Thymus (tissue), 11 donors: ENCODE measurements around the gene PRLH. TPM values are rescaled to one million over a fixed set of nuclear protein-coding genes. Genes with fewer than 3 reads are reported as not detected.

Source experiments
- DNase-seq, 9 donors: peaks; one replicate each; pipeline ENCODE4 v3.0.0-alpha.2; 2013; ENCODE audit warnings: low spot score in 9 of 9, low read depth in 6 of 9, missing footprints in 1 of 9
- H3K27ac ChIP-seq, 2 donors: one replicate each; pipeline ENCODE4 v1.5.1; 2013; ENCODE audit warnings: control low read depth in 1 of 2, low read depth in 1 of 2, low read length in 1 of 2, mild to moderate bottlenecking in 1 of 2, moderate library complexity in 1 of 2
- H3K27me3 ChIP-seq, 2 donors: one replicate each; pipeline ENCODE4 v1.5.1; 2013; ENCODE audit warnings: low read length in 1 of 2; ENCODE audit not compliant: control insufficient read depth in 2 of 2, insufficient read depth in 1 of 2
- H3K36me3 ChIP-seq, 2 donors: one replicate each; pipeline ENCODE4 v1.5.1; 2013; ENCODE audit warnings: low read length in 1 of 2, mild to moderate bottlenecking in 1 of 2, moderate library complexity in 1 of 2; ENCODE audit not compliant: control insufficient read depth in 2 of 2, insufficient read depth in 2 of 2
- H3K4me1 ChIP-seq, 2 donors: one replicate each; pipeline ENCODE4 v1.5.1; 2013; ENCODE audit warnings: low read length in 2 of 2; ENCODE audit not compliant: control insufficient read depth in 2 of 2, insufficient read depth in 2 of 2
- H3K4me3 ChIP-seq, 2 donors: one replicate each; pipeline ENCODE4 v1.5.1; 2013; ENCODE audit warnings: low read length in 2 of 2, control low read depth in 1 of 2, mild to moderate bottlenecking in 1 of 2
- H3K9me3 ChIP-seq, 2 donors: one replicate each; pipeline ENCODE4 v1.5.1; 2013; ENCODE audit warnings: low read length in 1 of 2, mild to moderate bottlenecking in 1 of 2; ENCODE audit not compliant: control insufficient read depth in 2 of 2, insufficient read depth in 1 of 2
- WGBS: extraction: QIAGEN DNeasy Blood & Tissue Kit; methylation state at CpG from one replicate; pipeline ENCODE4 v1.1.7; 2013; 5-methylcytosine and 5-hydroxymethylcytosine counted together
- polyA plus RNA-seq: library from polyadenylated mRNA; stranded (reverse); fragments of 200-250 nt; gene quantifications from one replicate; pipeline ENCODE4 v1.2.3, GENCODE V29; 2013
- total RNA-seq: library from RNA; stranded (reverse); fragments of 120-200 nt; gene quantifications from one replicate; pipeline ENCODE4 v1.2.4, GENCODE V29; 2013
- donor health status: healthy.

Gene PRLH
- total and polyA plus RNA-seq, 2 donors = not detected

- Histone ChIP-seq H3K27ac (no peak overlapping the region), H3K4me1 (peaks cover 0 to 4% of the 10 kb centered on the region in 2 donors), H3K27me3 (peaks cover 0 to 16% of the 10 kb centered on the region in 2 donors), H3K9me3 (no peaks in the 10 kb centered on the region), H3K36me3 (no peaks in the 10 kb centered on the region), H3K4me3 (no peak overlapping the region)
- DNase-seq = no peak
- WGBS = 93% methylated on average over 16 of the region's 16 CpGs
Observed at GRCh38 chr2:237567276-237568029, 1.1 kb downstream of the PRLH start.

GRCh38 chr2:237568121-237568660, 1.8 kb downstream of the PRLH start:
- no peak overlapping the region for H3K27ac ChIP-seq
- no peak for DNase-seq
- peaks cover 0 to 16% of the 10 kb centered on the region in 2 donors for H3K27me3 ChIP-seq
- peaks cover 0 to 4% of the 10 kb centered on the region in 2 donors for H3K4me1 ChIP-seq
- 86% methylated on average over 9 of the region's 9 CpGs for WGBS
- no peaks in the 10 kb centered on the region for H3K36me3 ChIP-seq
- H3K9me3 ChIP-seq = no peaks in the 10 kb centered on the region
- H3K4me3 ChIP-seq = no peak overlapping the region

GRCh38 chr2:237569041-237569440, 2.7 kb downstream of the PRLH start:
- no peak for DNase-seq
- Histone ChIP-seq H3K27ac (no peak overlapping the region), H3K4me3 (no peak overlapping the region), H3K36me3 (no peaks in the 10 kb centered on the region), H3K27me3 (peaks cover 0 to 10% of the 10 kb centered on the region in 2 donors), H3K9me3 (no peaks in the 10 kb centered on the region), H3K4me1 (peaks cover 0 to 4% of the 10 kb centered on the region in 2 donors)
- 94% methylated on average over 5 of the region's 5 CpGs for WGBS

- peaks cover 0 to 6% of the 10 kb centered on the region in 2 donors for H3K27me3 ChIP-seq
- no peak overlapping the region for H3K4me3 ChIP-seq
- H3K9me3 ChIP-seq = no peaks in the 10 kb centered on the region
- 98% methylated on average over 3 of the region's 3 CpGs for WGBS
- DNase-seq = no peak
- no peak overlapping the region for H3K27ac ChIP-seq
- peaks cover 0 to 4% of the 10 kb centered on the region in 2 donors for H3K4me1 ChIP-seq
- H3K36me3 ChIP-seq = no peaks in the 10 kb centered on the region
Observed at GRCh38 chr2:237569896-237570295, 3.5 kb downstream of the PRLH start.

- DNase-seq = no peak
- Histone ChIP-seq H3K27ac (no peak overlapping the region), H3K27me3 (peaks cover 0 to 6% of the 10 kb centered on the region in 2 donors), H3K9me3 (no peaks in the 10 kb centered on the region), H3K4me1 (peaks cover 0 to 4% of the 10 kb centered on the region in 2 donors), H3K4me3 (no peak overlapping the region), H3K36me3 (no peaks in the 10 kb centered on the region)
- 93% methylated on average over 9 of the region's 9 CpGs for WGBS
Observed at GRCh38 chr2:237570776-237571335, 4.5 kb downstream of the PRLH start.

- DNase-seq = no peak
- Histone ChIP-seq H3K9me3 (no peaks in the 10 kb centered on the region), H3K36me3 (no peaks in the 10 kb centered on the region), H3K4me1 (peaks cover 0 to 4% of the 10 kb centered on the region in 2 donors), H3K4me3 (no peak overlapping the region), H3K27me3 (peaks cover 0 to 6% of the 10 kb centered on the region in 2 donors), H3K27ac (no peak overlapping the region)
- 78% methylated on average over 7 of the region's 7 CpGs for WGBS
Observed at GRCh38 chr2:237571551-237571950, 5.2 kb downstream of the PRLH start.

GRCh38 chr2:237572021-237572741, 5.8 kb downstream of the PRLH start:
- peak; percentile 46 to 89 (median 69) for DNase-seq
- 25% methylated on average over 24 of the region's 24 CpGs for WGBS
- Histone ChIP-seq H3K4me3 (no peak overlapping the region), H3K27me3 (peaks cover 0 to 6% of the 10 kb centered on the region in 2 donors), H3K27ac (no peak overlapping the region), H3K4me1 (peaks cover 0 to 4% of the 10 kb centered on the region in 2 donors), H3K9me3 (no peaks in the 10 kb centered on the region), H3K36me3 (no peaks in the 10 kb centered on the region)

GRCh38 chr2:237572742-237573101, 6.3 kb downstream of the PRLH start:
- Histone ChIP-seq H3K27me3 (peaks cover 0 to 6% of the 10 kb centered on the region in 2 donors), H3K9me3 (no peaks in the 10 kb centered on the region), H3K27ac (no peak overlapping the region), H3K36me3 (no peaks in the 10 kb centered on the region), H3K4me1 (peaks cover 0 to 4% of the 10 kb centered on the region in 2 donors), H3K4me3 (no peak overlapping the region)
- WGBS = 96% methylated on average over 4 of the region's 4 CpGs
- no peak for DNase-seq
